HG03354 (cell line): Measurements from ENCODE around the gene ZNF333.

Experiments
- ATAC-seq: cut with Tn5 transposase; IDR thresholded peaks from one replicate; pipeline ENCODE4 v1.9.1; 2021; ENCODE audit warnings: mild to moderate bottlenecking; ENCODE audit not compliant: unreplicated experiment, poor library complexity, severe bottlenecking

Gene ZNF333

GRCh38 chr19:14694641-14695266, 4.9 kb downstream of the ZNF333 start:
- ATAC-seq: no peak

GRCh38 chr19:14695471-14695870, 5.6 kb downstream of the ZNF333 start:
- no peak for ATAC-seq

- ATAC-seq: no peak
Observed at GRCh38 chr19:14699641-14700040, 9.8 kb downstream of the ZNF333 start.

- ATAC-seq: no peak
Observed at GRCh38 chr19:14700711-14701375, 11.0 kb downstream of the ZNF333 start.

GRCh38 chr19:14703833-14704232, 14.0 kb downstream of the ZNF333 start:
- no peak for ATAC-seq

- no peak for ATAC-seq
Observed at GRCh38 chr19:14704450-14704849, 14.6 kb downstream of the ZNF333 start.

- no peak for ATAC-seq
Observed at GRCh38 chr19:14715841-14716240, 26.0 kb downstream of the ZNF333 start.

- ATAC-seq: no peak
Observed at GRCh38 chr19:14718522-14719116, 28.8 kb downstream of the ZNF333 start.

- ATAC-seq: no peak
Observed at GRCh38 chr19:14719162-14719561, 29.3 kb downstream of the ZNF333 start.

GRCh38 chr19:14722127-14722526, 32.3 kb downstream of the ZNF333 start:
- ATAC-seq: no peak

- no peak for ATAC-seq
Observed at GRCh38 chr19:14728595-14728994, 38.7 kb downstream of the ZNF333 start.

- ATAC-seq: no peak
Observed at GRCh38 chr19:14731200-14731599, 41.4 kb downstream of the ZNF333 start.

- no peak for ATAC-seq
Observed at GRCh38 chr19:14732510-14732909, 42.7 kb downstream of the ZNF333 start.

GRCh38 chr19:14733574-14733973, 43.7 kb downstream of the ZNF333 start:
- ATAC-seq: no peak

- ATAC-seq: no peak
Observed at GRCh38 chr19:14735915-14736314, 46.1 kb downstream of the ZNF333 start.

GRCh38 chr19:14746886-14747285, 57.0 kb downstream of the ZNF333 start:
- ATAC-seq: no peak

- no peak for ATAC-seq
Observed at GRCh38 chr19:14748601-14749000, 58.8 kb downstream of the ZNF333 start.

GRCh38 chr19:14758816-14759215, 69.0 kb downstream of the ZNF333 start:
- no peak for ATAC-seq

GRCh38 chr19:14761607-14762006, 71.8 kb downstream of the ZNF333 start:
- no peak for ATAC-seq

- no peak for ATAC-seq
Observed at GRCh38 chr19:14762111-14762510, 72.3 kb downstream of the ZNF333 start.

- ATAC-seq: no peak
Observed at GRCh38 chr19:14763497-14764145, 73.8 kb downstream of the ZNF333 start.
